ENCODE data around the gene BCL11B. TPM values are rescaled to one million over a fixed set of nuclear protein-coding genes. Genes with fewer than 3 reads are reported as not detected.

BCL11B gene
- polyA plus RNA-seq, 1 experiment, result not detected

GRCh38 chr14:99240627-99241324 lies 31.2 kb downstream of the BCL11B start:
- CTCF ChIA-PET, result no interaction called here

GRCh38 chr14:99239661-99240092 lies 32.3 kb downstream of the BCL11B start:
- DNase-seq (ENCODE audit: low read depth), result no peak
- ChIA-PET CTCF (no interaction called here), POLR2A (no interaction called here)
- no peak overlapping the region for H3K4me3 ChIP-seq (ENCODE audit: low read depth, low read length)
- no peaks in the 10 kb centered on the region for H3K36me3 ChIP-seq (ENCODE audit: control insufficient read depth, insufficient read depth, low read length)
- H3K27me3 ChIP-seq (ENCODE audit: control insufficient read depth, insufficient read depth, low read length), result no peaks in the 10 kb centered on the region
- TF ChIP-seq CTCF (IDR thresholded peaks at IDR 0.05; ENCODE audit: insufficient read depth, low read depth, low read length), result no peak

More at GRCh38 chr14:99240627-99241324, 31.2 kb downstream of the BCL11B start:
- POLR2A ChIA-PET, result no interaction called here
- Histone ChIP-seq H3K36me3 (ENCODE audit: control insufficient read depth, insufficient read depth, low read length) (no peaks in the 10 kb centered on the region), H3K4me3 (ENCODE audit: low read depth, low read length) (no peak overlapping the region), H3K27me3 (ENCODE audit: control insufficient read depth, insufficient read depth, low read length) (no peaks in the 10 kb centered on the region)
- no peak for TF ChIP-seq CTCF (IDR thresholded peaks at IDR 0.05; ENCODE audit: insufficient read depth, low read depth, low read length)
- DNase-seq (ENCODE audit: low read depth), result no peak

- Histone ChIP-seq H3K4me3 (ENCODE audit: low read depth, low read length) (no peak overlapping the region), H3K27me3 (ENCODE audit: control insufficient read depth, insufficient read depth, low read length) (no peaks in the 10 kb centered on the region), H3K36me3 (ENCODE audit: control insufficient read depth, insufficient read depth, low read length) (no peaks in the 10 kb centered on the region)
- DNase-seq (ENCODE audit: low read depth), result no peak
- ChIA-PET CTCF (no interaction called here), POLR2A (no interaction called here)
- no peak for TF ChIP-seq CTCF (IDR thresholded peaks at IDR 0.05; ENCODE audit: insufficient read depth, low read depth, low read length)
These were observed 33.8 kb downstream of the BCL11B start for GRCh38 chr14:99238216-99238615.

GRCh38 chr14:99237288-99237687 lies 34.7 kb downstream of the BCL11B start:
- DNase-seq (ENCODE audit: low read depth), result no peak
- no peak for TF ChIP-seq CTCF (IDR thresholded peaks at IDR 0.05; ENCODE audit: insufficient read depth, low read depth, low read length)
- POLR2A ChIA-PET, result no interaction called here
- CTCF ChIA-PET, result no interaction called here
- Histone ChIP-seq H3K36me3 (ENCODE audit: control insufficient read depth, insufficient read depth, low read length) (no peaks in the 10 kb centered on the region), H3K27me3 (ENCODE audit: control insufficient read depth, insufficient read depth, low read length) (no peaks in the 10 kb centered on the region), H3K4me3 (ENCODE audit: low read depth, low read length) (no peak overlapping the region)

- ChIA-PET POLR2A (no interaction called here), CTCF (no interaction called here)
- no peak overlapping the region for H3K4me3 ChIP-seq (ENCODE audit: low read depth, low read length)
- no peak for DNase-seq (ENCODE audit: low read depth)
- no peaks in the 10 kb centered on the region for H3K27me3 ChIP-seq (ENCODE audit: control insufficient read depth, insufficient read depth, low read length)
- no peak for TF ChIP-seq CTCF (IDR thresholded peaks at IDR 0.05; ENCODE audit: insufficient read depth, low read depth, low read length)
- no peaks in the 10 kb centered on the region for H3K36me3 ChIP-seq (ENCODE audit: control insufficient read depth, insufficient read depth, low read length)
These were observed 35.4 kb downstream of the BCL11B start for GRCh38 chr14:99236386-99237138.

All from BJ (cell line).